Fibroblast of skin of right biceps (primary cell): ENCODE results near the gene BBX.

Source experiments
- DNase-seq: peaks from one replicate; pipeline ENCODE4 v3.0.0-alpha.2; 2013

BBX gene

DNA sequence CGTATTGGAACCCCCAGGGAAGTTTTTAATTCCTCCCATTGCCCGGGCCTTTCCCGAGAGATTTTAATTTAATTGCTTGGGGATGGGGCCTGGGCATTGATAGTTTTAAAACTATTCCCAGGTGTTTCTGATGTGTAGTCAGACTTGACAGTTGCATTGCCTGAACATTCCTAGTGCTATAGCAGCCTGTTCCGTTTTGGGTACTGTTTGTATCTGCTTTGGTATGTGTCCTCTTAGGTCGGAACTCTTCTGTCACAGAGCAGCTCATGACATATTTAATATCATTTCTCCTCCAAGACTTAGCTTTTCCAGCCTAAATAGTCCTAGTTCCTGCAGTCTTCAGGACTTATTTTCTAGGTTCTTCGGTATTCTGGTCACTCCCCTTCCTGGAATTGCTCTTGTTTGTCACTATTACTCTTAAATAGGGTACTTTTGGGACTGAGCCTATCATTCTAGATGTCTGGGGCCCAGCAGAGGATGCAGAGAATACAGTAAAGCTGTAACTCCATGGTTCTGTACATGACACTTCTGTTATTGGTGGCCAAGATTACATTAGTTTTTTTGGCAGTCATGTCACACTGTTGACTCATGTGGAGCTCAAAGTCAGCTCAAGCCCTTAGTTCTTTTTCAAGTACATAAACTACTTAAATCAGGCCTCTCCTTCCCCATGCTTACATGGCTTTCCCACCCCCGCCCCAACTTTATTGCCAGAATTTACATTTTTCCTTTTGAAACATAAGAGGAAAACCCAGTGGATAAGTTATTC is 81.5 kb downstream of the BBX start:
- DNase-seq = peak; percentile 58

DNA sequence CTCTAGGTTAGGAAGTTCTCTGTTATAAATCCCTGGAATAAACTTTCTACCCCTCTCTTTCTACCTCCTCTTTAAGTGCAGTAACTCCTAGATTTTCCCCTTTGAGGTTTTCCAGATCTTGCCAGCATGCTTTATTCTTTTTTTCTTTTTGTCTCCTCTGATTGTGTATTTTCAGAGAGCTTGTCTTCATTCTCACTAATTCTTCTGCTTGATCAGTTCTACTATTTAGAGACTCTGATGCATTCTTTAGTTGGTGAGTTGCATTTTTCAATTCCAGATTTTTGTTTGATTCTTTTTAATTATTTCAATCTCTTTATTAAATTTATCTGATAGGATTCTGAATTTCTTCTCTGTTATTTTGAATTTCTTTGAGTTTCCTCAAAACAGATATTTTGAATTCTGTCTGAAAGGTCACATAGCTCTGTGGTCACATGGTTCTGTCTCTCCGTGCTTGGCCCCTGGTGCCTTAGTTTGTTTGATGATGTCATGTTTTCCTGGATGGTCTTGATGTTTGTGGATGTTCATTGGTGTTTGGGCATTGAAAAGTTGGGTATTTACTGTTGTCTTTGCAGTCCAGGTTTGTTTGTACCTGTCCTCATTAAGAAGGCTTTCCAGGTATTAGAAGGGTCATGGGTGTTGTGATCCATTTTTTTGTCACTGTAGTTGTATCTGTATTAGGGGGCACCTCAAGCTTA is 89.2 kb downstream of the BBX start:
- no peak for DNase-seq

DNA sequence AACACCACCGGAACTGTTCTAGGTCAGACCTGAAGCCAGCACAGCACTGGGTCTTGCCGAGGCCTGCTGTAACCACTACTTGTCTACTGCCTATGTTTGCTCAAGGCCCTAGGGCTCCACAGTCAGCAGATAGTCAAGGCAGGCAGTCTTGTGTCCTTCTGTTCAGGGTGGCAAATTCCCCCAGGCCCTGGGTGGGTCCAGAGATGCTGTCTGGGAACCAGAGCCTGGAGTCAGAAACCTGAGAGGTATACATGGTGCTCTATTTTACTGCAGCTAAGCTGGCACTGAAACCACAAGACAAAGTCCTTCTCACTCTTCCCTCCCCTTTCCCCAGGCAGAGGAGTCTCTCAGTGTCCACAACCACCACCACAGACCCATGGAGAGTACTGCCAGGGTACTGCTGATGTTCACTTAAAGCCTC is 89.9 kb downstream of the BBX start:
- no peak for DNase-seq

DNA sequence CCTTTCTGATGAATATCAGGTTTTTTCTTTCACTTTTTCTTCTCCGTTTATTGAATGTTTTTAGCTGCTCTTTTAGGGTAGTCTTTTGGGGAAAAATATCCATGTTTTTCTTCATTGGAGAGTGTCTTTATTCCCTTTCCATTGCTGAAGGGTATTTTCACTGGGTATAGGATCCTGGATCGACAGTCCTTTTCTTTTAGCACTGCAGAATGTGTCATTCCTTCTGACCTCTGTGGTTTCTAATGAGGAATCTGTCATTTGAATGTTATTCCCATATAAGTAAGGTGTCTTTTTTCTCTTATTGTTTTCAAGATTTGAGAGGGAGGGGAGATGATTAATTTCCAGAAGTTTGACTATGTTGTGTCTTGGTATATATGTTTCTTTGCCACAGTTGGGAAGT is 96.8 kb downstream of the BBX start:
- DNase-seq = no peak

DNA sequence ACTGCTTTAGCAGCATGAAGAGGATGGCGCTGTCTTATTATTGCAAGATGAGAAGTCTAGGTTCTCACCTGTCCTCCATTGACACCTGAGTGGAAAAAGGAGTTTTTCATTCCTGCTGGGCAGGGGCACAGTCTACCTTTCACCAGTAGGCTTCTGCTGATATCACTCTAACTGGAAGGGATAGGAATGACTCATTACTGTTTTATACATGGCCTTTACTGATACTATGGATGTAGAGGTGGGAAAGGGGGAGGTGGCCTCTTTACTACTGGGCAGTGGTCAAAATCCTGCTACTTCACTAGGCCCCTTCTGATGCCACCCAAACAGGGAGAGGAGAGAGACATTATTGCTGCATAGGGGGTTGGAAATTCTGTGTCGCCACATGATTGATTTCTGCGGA is 97.8 kb downstream of the BBX start:
- DNase-seq = no peak

DNA sequence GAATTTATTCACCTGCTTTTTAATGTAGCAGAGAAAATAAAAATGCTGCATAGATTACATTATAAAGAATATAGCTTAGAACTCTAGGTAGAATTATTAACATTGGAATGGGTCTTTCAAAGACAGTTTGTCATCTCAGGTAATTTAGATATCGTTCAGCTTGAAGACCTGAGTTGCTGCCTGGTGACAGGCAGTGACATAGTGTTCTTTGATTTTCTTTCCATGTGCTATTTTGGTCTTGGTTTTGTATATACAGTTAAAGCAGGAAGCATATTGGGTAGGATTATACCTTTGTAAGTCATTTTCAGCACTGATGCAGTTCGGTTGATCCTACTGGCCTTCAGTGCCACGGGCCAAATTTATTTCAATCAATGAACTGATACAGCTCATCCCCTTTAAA is 98.7 kb downstream of the BBX start:
- DNase-seq = no peak

DNA sequence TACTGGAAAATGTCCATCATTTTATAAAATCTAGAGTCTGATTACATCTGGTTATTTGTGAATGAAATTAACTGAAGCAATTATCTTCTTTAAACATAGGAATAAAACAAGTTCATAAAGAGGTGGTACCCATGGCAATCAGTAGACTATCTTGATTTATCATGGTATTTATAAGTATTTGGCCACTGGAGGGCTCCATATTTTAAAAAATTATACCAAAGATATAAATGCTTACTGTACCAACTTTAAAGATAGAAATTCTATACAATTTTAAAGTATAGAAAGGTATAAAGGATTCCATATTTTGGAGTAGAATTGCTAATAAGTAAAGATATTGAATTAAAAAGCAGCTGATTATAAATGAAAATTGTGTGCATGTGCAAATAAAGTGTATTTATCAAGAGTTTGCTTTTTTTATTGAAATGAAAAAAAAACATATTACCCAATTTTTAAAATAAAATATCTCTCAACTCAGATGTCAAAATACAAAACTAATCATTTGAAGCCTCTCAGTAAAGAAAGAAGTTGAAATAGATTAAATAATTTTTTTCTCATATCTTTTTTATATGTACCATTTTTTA is 105.3 kb downstream of the BBX start:
- DNase-seq = no peak

DNA sequence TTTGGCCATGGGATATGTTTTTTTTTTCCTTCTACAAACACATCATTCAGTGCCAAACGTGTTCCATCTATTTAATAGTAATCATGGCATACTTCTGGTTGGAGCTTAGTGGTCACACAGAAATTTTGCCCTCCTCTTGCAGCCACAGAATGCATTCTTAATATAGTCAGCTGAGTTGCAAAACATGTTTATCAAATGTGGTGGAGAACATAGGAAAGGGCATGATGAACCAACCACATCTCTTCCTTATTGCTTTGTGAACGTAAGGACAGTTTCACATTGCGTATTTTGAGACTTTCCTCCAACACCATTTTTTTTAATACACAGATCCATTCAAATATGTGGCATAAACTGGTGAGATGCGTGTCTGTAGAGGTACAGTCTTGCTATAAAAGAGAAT is 106.8 kb downstream of the BBX start:
- DNase-seq = no peak

DNA sequence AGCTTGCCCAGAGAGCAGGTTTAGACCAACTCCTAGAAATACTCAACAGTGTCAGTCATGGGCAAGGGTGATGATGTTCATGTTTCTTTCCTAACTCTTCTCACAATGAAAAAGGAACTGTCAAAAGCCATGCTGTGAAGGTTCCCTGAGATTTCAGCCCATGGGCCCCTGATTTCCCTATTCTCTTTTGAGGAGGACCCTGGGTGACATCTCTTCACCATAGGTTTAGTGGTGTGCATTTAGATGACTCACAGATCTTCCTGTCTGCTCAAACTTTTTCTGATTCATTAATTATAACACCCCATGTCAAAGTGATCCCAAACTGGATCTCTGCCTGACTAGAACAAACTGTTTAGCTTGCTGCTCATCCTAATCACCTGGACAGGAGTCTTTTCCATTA is 108.0 kb downstream of the BBX start:
- DNase-seq = peak; percentile 20

DNA sequence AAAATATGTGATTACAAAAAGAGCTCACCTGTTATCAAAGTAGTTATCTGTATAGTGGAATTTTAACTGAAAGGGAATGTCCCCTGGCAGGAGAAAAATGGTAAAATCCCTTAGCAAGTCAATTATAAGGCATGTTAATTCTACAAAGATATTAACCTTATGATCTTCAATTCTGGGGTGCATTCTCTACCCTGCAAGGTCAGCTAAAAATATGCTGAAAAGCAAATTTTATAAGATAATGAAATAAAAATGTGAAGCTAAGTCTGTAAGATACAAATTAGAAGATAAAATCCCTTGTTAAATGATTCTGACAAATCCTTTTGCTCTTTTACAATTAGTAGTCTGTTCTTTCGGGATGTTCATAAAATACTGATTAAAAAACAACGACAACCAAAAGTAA is 109.8 kb downstream of the BBX start:
- no peak for DNase-seq

DNA sequence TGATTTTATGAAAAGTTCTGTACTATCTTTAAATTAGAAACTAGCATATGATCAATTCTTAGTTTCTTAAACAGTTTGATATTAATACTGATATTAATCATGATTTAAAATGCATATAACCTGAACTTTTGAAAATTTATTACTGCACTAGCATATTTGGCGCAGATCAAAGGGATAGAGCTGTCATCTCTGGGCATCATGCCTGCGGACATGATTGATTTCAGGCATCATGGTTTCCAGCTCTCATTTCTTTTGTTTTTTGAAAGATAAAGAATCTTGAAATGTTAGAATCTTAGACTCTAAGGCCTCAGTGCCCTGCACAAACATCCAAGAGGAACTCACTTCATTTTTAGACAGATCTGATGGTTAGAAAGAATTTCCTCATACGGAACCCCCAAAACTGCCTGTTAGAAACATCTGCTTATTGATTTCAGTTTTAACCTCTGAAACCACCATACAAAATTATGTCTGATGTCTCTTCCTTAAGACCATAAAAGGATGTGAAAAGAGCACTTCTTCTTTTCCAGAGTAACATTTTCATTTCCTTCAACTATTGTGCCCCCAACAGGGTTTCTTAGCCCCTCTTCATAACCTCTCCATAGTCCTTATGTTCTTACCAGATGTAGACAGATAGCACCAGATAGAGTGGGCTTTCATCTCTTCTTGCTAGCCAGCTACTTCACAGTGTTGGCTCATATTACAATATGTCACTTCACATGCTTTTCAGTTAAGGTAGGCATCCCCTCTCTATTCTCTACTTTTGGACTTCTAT is 110.8 kb downstream of the BBX start:
- no peak for DNase-seq

DNA sequence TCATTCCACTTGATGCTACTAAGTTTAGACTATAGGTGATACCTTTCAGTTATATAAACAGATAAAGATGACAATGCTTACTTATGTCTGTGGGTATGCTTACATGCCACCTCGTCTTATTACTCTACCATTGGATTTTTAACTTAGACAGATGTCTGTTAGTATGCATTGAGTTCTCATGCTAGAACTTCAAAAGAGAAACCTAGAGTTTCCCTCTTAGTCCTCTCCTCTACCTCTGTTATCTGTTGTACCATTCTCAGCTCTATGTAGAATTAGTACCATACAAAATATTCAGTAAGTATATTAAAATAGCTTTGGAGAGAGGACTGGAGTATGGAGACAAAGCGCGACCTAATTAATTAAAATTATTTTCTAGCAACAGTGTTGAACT is 111.3 kb downstream of the BBX start:
- no peak for DNase-seq

DNA sequence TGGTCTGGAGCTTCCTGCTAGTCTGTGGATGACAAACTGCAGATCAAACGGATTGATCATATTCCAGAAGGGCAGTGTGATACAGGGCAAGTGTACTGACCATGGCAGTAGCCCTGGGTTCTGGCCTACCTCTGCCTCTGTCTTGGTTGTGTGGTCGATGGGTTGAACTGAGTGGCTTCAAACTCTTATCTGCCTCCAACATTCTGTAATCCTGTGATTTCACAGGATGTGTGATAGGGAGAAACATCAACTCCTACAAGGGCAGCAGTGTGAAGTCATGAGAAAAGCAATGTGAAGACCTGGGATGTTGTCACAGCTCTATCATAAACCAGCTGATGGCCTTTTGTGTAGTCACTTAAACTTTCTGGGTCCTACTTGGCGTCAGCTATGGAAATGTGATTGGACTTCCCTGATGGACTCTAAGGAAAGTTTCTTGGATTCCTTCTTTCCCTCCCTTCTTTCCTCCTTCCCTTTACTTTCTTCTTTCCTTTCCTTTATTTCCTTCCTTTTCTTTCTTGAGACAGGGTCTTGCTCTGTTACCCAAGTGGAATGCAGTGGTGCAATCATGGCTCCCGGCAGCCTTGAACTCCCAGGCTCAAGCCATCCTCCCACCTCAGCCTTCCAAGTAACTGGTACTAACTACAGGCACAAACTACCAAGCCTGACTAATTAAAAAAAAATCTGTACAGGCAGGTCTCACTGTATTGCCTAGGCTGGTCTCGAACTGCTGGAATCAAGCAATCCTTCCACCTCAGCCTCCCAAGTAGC is 114.8 kb downstream of the BBX start:
- no peak for DNase-seq

DNA sequence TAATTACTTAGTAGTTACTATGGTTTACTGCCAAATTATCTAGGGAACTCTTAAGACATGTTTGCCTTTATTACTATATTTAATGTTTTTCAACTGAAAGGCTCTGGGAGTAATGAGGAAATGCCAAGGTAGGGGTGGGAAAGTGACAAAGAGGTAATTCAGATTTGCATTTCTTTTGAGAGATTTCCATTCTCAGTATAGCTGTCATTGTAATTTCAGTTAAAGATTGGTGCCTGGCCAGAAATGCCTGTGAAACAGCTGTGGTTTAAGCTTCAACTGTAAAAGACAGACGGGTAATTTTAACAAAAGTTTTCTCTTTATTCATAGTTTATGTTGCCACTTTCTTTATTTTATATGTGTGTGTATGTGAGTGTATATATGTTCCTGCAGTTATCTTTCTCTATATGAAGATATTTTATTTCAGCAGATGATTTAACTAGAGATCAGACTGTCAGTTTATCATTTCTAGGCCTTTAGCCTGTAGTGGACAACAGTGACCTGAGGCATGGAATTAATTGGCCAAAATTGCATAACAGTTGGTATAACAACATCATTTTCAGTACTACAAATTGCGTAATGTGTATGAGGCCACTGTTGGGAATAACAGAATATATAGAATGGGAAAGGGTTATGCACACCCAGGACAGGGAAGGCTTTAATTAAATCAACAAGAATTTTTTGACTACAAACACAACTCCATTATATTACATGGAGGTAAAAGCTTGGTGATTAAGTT is 119.0 kb downstream of the BBX start:
- no peak for DNase-seq

DNA sequence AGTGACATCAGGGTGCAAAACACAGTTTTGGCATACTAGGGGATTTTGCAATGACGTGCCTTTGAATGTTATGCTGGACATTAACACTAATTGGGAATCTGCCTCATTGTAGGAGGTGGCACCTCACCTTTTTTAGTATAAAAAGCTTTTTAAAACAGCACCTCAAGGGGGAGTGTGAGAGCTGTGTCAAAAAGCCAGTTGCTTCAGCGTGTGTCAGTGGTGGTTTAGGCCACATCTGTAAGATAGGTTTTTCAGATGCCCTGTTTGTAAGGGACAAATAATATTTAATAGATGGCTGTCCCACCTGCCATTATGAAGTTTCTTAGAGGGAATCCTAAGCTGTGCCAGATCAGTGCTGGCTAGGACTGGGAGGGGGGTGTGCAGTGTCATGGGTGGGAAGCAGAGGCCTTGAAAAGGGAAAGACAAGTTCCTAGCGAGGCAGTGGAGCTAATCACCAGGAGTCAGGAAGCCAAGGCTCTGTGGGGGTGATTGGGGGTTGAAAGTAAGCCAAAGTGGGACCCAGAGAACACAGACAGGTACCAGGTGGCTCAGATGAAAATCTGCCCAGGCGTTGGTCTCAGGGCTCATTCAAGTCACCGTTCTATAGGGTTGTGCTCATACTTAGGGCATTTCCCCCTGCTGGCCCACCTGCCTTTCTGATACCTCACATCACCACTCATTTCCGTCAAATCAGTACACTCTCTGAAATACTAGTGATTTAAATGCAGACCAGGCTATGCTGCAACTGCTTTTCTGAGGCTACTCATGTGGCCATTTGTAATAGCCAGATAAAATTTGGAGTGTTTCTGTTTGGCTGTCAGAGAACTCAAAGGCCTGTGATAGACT is 120.5 kb downstream of the BBX start:
- DNase-seq = no peak

DNA sequence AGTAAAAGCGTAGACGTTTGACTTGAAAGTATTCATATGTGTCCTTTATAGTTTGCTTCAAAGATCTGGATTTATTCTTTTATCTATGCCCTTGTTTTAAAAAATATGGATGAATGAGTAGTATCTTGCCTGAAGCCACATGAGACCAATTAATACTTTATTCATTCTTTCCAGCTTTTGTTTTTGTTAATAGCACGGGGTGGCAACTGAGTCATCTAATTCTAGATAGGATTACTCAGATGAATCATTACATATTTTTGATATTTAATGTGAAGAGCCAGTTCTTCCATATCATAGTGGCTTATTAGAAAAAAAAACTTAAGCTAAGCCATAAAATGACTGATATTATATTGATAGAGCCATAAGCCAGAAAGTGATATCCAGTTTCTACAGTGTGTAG is 121.9 kb downstream of the BBX start:
- peak; percentile 59 for DNase-seq

DNA sequence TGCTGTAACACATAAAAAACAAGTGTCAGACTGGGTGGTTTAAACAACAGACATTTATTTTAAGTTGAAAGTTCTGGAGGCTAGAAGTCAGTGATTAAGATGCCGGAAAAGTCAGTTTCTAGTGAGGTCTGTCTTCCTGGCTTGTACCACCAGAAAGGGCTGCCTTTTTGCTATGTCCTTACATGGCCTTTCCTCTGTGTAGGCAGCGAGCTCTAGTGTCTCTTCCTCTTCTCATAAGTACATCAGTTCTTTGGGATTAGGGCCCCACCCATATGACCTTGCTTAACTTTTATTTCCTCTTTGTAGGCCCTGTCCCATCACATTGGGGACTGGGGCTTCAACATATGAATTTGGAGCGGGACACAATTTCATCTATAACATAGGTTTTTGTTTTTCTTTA is 128.0 kb downstream of the BBX start:
- no peak for DNase-seq

DNA sequence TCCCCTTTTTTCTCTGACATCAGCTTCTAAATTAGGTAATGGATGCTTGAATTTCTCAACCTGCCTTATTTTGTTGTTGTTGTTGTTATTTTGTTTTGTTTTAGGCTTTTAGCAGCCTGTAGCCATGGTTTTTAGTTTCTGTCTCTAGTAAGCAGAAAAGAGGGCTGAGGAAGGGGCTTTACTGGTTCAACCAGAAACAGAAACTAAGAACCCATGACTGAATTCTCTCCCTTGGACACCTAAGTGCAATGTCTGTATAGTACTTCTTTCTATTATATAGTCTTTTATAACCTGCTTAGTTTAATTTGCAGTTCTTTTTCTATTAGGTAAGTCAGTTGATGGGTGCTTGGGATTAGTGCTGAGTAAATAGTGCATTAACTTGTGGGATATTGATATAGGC is 129.0 kb downstream of the BBX start:
- no peak for DNase-seq

DNA sequence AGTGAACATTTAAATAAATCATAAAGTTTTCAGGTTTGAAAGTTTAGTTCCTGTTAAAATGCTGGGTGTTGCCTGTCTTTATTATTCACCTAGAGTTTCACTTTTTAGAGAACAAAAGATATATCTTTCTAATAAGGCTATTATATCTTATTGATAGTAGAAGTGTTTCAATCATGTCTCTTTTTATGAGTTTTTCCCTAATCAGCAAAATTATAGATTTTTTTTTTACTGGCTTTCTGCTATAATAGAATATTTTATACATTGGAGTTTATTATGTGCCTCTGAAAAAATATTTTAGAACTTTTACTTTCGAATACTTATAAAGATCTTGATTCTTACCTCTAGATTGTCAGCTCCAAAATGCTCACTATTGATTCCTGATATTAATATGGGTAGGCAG is 131.5 kb downstream of the BBX start:
- no peak for DNase-seq

DNA sequence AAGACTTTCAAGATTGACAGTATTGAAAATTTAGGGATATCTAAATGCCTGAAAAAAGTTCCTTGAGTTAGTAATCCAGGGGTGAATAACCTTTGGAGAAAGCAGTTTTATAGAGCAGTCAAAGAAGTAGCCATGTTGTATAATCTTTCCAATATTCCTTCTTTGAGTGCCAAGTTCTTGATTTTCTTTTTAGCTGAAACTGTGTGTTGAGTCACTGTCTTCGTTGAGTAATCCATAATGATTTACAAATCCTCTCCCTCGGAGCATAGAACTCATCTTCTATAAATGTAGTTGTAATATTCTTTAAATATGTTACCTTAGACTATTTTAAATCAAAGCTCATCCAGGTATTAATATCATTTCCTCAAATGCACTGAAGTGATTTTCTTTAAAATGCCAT is 135.2 kb downstream of the BBX start:
- DNase-seq = peak; percentile 44

DNA sequence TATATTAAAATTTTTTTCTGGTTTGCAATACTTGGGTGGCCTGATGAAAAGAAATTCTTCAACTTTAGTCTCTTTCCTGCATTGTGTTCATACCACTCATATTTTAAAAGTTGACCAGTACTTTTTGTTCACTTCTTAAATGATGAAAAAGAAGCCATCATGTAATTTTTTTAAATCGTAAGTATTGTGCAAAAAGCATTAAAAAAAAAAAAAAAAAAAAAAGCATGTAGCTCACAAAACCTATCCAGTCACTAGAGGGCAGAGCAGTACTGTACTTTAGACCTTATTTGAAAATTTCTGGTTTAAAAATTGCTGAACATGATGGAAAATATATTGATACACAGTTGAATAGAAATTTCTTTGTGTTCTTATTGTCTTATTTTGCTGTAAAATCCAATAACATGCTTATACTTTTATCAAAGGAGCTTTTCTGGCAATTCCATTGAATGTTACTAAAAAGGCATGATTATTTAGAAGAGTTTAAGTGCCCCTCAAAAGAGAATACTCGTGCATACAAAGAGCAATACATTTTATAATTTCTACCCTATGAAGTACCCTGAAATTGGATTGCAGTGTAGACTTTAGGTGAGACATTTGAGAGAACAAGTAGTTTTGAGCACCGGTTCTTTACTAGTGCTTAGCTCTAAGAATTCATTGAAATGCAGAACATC is 137.7 kb downstream of the BBX start:
- peak; percentile 63 for DNase-seq
